ENCODE data around the gene CAPN2.

CAPN2 gene

GRCh38 chr1:223748773-223749733, 36.7 kb downstream of the CAPN2 start (continued):
- no peak for TF ChIP-seq ZNF350 (tag by site-specific recombination; IDR thresholded peaks at IDR 0.05)
- TF ChIP-seq ZNF561 (tag by site-specific recombination; IDR thresholded peaks at IDR 0.05; ENCODE audit: borderline replicate concordance), result peak; percentile 70; the same call in 1 of the 2 replicates
- TF ChIP-seq ZNF324 (tag by site-specific recombination; IDR thresholded peaks at IDR 0.05), result no peak
- peak; percentile 24; the same call in 1 of the 2 replicates for TF ChIP-seq KLF17 (tag by site-specific recombination; IDR thresholded peaks at IDR 0.05)

DNA sequence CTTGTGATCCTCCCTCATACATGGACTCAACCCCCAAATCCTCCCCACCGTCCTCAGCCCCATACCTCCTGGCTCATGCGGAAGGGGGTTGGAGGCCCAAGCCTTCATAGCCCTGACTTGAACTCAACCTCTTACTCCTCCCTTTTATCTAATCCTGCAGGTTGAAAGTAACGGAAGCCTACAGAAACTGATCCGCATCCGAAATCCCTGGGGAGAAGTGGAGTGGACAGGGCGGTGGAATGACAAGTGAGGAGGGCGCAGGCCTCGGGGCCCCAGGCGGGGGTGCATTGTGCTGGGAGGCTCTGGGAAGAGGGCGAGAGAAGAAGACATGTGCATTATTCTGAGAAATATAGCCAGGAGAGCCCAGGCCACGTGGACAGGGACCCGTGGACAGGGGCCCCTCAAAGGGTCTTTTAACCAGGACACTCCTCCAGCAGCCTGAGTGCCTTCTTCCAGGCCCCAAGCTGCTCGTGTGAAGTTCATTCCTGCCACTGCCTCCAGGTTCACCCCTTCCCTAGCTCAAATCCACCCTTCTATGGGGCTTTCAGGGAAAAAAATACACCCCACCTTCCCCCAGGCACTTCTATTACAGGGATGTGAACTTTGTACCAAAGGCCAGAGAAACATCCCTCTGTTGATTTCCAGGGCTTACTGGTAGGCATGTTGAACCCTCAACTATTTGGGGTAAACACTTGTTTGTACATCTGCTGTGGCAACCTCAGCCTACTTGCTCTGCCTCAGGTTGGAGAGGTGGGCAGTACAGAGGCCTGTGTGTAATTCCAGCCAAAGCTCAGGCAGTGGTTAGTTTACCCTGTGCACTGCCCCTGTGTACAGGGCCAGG, 38.6 kb downstream of the CAPN2 start:
- Histone ChIP-seq H3K36me3 (ENCODE audit: control insufficient read depth in 2 of 2, insufficient read depth in 1 of 2, low read length in 2 of 2) (peaks cover 36 to 96% of the 10 kb centered on the region in 2 experiments), H3K9me3 (ENCODE audit: control insufficient read depth, insufficient read depth, low read depth, low read length) (no peaks in the 10 kb centered on the region), H3K27ac (ENCODE audit: extremely low read depth, low read depth, low read length) (no peak overlapping the region), H3K4me1 (ENCODE audit: control insufficient read depth, insufficient read depth, low read length) (no peaks in the 10 kb centered on the region), H3K4me3 (ENCODE audit: low read depth, low read length) (no peak overlapping the region)
- ChIA-PET CTCF (interaction anchor here (0.6 to 5.0 kb wide), 14 partner anchors 10 to 583 kb away, joined by 3 to 70 read pairs (median 11); partner anchors contain the start of gene CAPN2), POLR2A (no interaction called here)
- TF ChIP-seq ZNF629 (tag by site-specific recombination; IDR thresholded peaks at IDR 0.05) (no peak), ZNF792 (tag by site-specific recombination; IDR thresholded peaks at IDR 0.05) (no peak), BCL11B (tag by site-specific recombination; IDR thresholded peaks at IDR 0.05; ENCODE audit: low read depth) (no peak), ZNF600 (tag by site-specific recombination; IDR thresholded peaks at IDR 0.05) (no peak), ZNF558 (tag by site-specific recombination; IDR thresholded peaks at IDR 0.05) (no peak), ZNF335 (tag by site-specific recombination; conservative IDR thresholded peaks at IDR 0.05) (no peak), ZBTB20 (tag by site-specific recombination; IDR thresholded peaks at IDR 0.05) (no peak), ZNF112 (tag by site-specific recombination; IDR thresholded peaks at IDR 0.05) (no peak), ZFP41 (tag by site-specific recombination; IDR thresholded peaks at IDR 0.05; ENCODE audit: borderline replicate concordance) (no peak), ATF2 (tag by site-specific recombination; IDR thresholded peaks at IDR 0.05; ENCODE audit: low read depth) (no peak)
- TF ChIP-seq, protein P1, sequence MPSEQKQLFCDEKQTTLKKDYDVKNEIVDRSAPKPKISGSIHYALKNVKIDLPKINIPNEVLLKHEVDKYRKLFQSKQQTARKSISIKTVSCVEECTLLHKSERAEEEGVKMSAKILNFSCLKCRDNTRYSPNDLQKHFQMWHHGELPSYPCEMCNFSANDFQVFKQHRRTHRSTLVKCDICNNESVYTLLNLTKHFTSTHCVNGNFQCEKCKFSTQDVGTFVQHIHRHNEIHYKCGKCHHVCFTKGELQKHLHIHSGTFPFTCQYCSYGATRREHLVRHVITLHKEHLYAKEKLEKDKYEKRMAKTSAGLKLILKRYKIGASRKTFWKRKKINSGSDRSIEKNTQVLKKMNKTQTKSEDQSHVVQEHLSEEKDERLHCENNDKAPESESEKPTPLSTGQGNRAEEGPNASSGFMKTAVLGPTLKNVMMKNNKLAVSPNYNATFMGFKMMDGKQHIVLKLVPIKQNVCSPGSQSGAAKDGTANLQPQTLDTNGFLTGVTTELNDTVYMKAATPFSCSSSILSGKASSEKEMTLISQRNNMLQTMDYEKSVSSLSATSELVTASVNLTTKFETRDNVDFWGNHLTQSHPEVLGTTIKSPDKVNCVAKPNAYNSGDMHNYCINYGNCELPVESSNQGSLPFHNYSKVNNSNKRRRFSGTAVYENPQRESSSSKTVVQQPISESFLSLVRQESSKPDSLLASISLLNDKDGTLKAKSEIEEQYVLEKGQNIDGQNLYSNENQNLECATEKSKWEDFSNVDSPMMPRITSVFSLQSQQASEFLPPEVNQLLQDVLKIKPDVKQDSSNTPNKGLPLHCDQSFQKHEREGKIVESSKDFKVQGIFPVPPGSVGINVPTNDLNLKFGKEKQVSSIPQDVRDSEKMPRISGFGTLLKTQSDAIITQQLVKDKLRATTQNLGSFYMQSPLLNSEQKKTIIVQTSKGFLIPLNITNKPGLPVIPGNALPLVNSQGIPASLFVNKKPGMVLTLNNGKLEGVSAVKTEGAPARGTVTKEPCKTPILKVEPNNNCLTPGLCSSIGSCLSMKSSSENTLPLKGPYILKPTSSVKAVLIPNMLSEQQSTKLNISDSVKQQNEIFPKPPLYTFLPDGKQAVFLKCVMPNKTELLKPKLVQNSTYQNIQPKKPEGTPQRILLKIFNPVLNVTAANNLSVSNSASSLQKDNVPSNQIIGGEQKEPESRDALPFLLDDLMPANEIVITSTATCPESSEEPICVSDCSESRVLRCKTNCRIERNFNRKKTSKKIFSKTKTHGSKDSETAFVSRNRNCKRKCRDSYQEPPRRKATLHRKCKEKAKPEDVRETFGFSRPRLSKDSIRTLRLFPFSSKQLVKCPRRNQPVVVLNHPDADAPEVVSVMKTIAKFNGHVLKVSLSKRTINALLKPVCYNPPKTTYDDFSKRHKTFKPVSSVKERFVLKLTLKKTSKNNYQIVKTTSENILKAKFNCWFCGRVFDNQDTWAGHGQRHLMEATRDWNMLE (tag by site-specific recombination; conservative IDR thresholded peaks at IDR 0.05; ENCODE audit: low read depth), result no peak
- TF ChIP-seq, protein P2, sequence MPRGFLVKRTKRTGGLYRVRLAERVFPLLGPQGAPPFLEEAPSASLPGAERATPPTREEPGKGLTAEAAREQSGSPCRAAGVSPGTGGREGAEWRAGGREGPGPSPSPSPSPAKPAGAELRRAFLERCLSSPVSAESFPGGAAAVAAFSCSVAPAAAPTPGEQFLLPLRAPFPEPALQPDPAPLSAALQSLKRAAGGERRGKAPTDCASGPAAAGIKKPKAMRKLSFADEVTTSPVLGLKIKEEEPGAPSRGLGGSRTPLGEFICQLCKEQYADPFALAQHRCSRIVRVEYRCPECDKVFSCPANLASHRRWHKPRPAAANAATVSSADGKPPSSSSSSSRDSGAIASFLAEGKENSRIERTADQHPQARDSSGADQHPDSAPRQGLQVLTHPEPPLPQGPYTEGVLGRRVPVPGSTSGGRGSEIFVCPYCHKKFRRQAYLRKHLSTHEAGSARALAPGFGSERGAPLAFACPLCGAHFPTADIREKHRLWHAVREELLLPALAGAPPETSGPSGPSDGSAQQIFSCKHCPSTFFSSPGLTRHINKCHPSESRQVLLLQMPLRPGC (tag by site-specific recombination; IDR thresholded peaks at IDR 0.05), result no peak
- TF ChIP-seq, protein P3, sequence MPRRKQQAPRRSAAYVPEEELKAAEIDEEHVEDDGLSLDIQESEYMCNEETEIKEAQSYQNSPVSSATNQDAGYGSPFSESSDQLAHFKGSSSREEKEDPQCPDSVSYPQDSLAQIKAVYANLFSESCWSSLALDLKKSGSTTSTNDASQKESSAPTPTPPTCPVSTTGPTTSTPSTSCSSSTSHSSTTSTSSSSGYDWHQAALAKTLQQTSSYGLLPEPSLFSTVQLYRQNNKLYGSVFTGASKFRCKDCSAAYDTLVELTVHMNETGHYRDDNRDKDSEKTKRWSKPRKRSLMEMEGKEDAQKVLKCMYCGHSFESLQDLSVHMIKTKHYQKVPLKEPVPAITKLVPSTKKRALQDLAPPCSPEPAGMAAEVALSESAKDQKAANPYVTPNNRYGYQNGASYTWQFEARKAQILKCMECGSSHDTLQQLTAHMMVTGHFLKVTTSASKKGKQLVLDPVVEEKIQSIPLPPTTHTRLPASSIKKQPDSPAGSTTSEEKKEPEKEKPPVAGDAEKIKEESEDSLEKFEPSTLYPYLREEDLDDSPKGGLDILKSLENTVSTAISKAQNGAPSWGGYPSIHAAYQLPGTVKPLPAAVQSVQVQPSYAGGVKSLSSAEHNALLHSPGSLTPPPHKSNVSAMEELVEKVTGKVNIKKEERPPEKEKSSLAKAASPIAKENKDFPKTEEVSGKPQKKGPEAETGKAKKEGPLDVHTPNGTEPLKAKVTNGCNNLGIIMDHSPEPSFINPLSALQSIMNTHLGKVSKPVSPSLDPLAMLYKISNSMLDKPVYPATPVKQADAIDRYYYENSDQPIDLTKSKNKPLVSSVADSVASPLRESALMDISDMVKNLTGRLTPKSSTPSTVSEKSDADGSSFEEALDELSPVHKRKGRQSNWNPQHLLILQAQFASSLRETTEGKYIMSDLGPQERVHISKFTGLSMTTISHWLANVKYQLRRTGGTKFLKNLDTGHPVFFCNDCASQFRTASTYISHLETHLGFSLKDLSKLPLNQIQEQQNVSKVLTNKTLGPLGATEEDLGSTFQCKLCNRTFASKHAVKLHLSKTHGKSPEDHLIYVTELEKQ (tag by site-specific recombination; IDR thresholded peaks at IDR 0.05; ENCODE audit: borderline replicate concordance), result no peak

Measured in HEK293 (cell line).